Measurements from ENCODE around the gene GOLGA8Q.
"Not testable (repeated sequence)": the region's sequence is repeated elsewhere in the genome, so short reads cannot be mapped to it uniquely, and the experiment has no call there.

GRCh38 chr15:30580716-30581115 lies 28.9 kb downstream of the GOLGA8Q start:
- TF ChIP-seq CTCF (IDR thresholded peaks at IDR 0.05; ENCODE audit: extremely low read depth in 1 of 2, insufficient read depth in 1 of 2, low read depth in 1 of 2, low read length in 2 of 2); EZH2 (IDR thresholded peaks at IDR 0.05; ENCODE audit: borderline replicate concordance, low read depth, low read length, severe bottlenecking); POLR2A (IDR thresholded peaks at IDR 0.05; ENCODE audit: low read depth, low read length); MAX (IDR thresholded peaks at IDR 0.05; ENCODE audit: insufficient read depth, insufficient read length); POLR2AphosphoS5 (IDR thresholded peaks at IDR 0.05; ENCODE audit: insufficient read depth, low read depth, low read length): not testable (repeated sequence)
